Adipocyte (in vitro differentiated cells): ENCODE results near the gene AP1S1.

ENCODE experiments used
- DNase-seq: peaks from one replicate; pipeline ENCODE4 v3.0.0-alpha.2; 2015; ENCODE audit warnings: low read depth
- H3K27me3 ChIP-seq: replicated peaks from 2 replicates; pipeline ENCODE4 v1.7.0; 2013; ENCODE audit warnings: mild to moderate bottlenecking, low read length, moderate library complexity; ENCODE audit not compliant: control insufficient read depth, insufficient read depth
- H3K36me3 ChIP-seq: 2 replicates; pipeline ENCODE4 v1.7.0; 2013; ENCODE audit warnings: low read length, mild to moderate bottlenecking, moderate library complexity; ENCODE audit not compliant: control insufficient read depth, insufficient read depth, severe bottlenecking
- H3K4me1 ChIP-seq: 2 replicates; pipeline ENCODE4 v1.7.0; 2013; ENCODE audit warnings: mild to moderate bottlenecking, low read length, moderate library complexity; ENCODE audit not compliant: control insufficient read depth, insufficient read depth
- H3K4me3 ChIP-seq: 2 replicates; pipeline ENCODE4 v1.7.0; 2013; ENCODE audit warnings: mild to moderate bottlenecking, low read length, moderate library complexity
- H3K9ac ChIP-seq: 2 replicates; pipeline ENCODE4 v1.7.0; 2013; ENCODE audit warnings: mild to moderate bottlenecking, low read length, moderate library complexity
- H3K9me3 ChIP-seq: 2 replicates; pipeline ENCODE4 v1.7.0; 2013; ENCODE audit warnings: mild to moderate bottlenecking, low read length, moderate library complexity; ENCODE audit not compliant: control insufficient read depth

The AP1S1 gene

DNA sequence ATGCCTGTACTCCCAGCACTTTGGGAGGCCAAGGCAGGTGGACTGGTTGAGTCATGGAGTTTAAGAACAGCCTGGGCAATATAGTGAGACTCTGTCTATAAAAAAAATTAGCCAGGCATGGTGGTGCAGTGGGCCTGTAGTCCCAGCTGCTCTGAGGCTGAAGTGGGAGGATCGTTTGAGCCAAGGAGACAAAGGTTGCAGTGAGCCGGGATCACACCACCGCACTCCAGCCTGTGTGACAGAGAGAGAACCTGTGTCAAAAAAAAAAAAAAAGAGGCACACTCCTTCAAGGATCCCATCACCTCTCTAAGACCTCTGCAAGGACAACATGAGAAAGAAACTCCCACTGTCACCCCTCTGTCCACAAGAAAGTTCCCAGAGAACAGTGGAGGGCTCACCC lies 21.4 kb downstream of the AP1S1 start:
- peaks cover 7% of the 10 kb centered on the region for H3K4me1 ChIP-seq
- no peaks in the 10 kb centered on the region for H3K9me3 ChIP-seq
- H3K4me3 ChIP-seq: no peak overlapping the region
- no peak overlapping the region for H3K9ac ChIP-seq
- no peak for DNase-seq
- no peaks in the 10 kb centered on the region for H3K36me3 ChIP-seq
- peaks cover 77% of the 10 kb centered on the region for H3K27me3 ChIP-seq

DNA sequence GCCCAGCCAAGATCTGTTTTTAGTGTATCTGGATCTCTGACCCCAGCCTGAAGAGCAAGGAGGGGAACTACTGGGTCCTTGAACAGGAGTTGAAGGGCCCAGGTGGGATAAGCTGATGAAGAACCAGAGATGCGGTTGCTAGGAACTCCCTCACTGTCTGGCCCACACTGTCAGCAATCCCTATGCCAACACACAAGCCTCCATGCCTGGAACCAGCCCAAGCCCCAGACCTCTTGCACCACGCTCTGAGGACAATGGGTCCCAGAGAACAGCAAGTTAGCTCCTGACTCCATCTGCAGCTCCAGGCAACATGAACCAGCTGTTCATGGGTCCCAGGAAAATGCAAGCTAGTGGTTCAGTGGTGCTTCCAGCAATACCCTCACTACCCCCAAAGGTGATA lies 23.4 kb downstream of the AP1S1 start:
- H3K9ac ChIP-seq: no peak overlapping the region
- no peaks in the 10 kb centered on the region for H3K36me3 ChIP-seq
- H3K27me3 ChIP-seq: peaks cover 62% of the 10 kb centered on the region
- H3K4me3 ChIP-seq: no peak overlapping the region
- no peak for DNase-seq
- H3K4me1 ChIP-seq: peaks cover 7% of the 10 kb centered on the region
- no peaks in the 10 kb centered on the region for H3K9me3 ChIP-seq

DNA sequence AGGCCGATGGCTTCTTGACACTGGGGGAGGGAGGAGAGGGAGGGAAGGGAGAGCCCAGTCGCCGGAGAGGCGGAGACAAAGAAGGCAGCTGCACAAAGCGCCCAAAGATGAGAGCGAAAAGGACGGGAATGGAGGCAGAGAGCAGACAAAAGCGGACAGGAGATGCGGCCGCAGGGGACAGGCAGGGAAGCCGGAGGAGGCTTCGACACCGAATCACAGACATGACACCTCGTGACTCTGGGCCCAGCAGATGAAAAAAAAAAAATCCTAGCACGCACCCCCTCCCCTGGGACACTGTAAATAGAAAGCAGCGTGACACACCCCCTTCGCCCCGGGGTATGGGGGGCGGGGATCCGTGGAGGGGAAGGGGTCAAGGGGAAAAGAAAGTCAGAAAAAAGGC lies 24.8 kb downstream of the AP1S1 start:
- no peak overlapping the region for H3K9ac ChIP-seq
- no peak for DNase-seq
- H3K36me3 ChIP-seq: no peaks in the 10 kb centered on the region
- H3K4me3 ChIP-seq: no peak overlapping the region
- no peaks in the 10 kb centered on the region for H3K4me1 ChIP-seq
- H3K9me3 ChIP-seq: no peaks in the 10 kb centered on the region
- H3K27me3 ChIP-seq: peaks cover 51% of the 10 kb centered on the region

DNA sequence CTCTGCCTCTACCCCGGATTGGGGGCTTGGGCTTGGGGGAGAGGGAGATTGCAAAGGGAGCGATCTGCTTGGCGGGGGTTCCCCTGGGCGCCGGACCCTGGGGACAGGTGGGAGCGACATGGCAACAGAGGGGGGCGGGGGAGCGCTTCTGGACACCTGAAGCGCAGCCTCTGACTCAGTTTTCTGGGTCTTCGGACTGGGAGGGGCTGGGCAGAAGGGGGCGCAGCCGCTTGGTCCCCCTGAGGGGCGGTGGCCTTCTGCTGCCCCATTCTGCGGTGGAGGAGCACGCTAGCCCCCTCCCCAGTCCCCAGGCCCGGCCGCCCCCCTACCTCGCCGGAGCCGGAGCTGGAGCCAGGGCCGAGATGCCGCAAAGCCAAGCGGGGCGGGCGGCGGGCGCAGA lies 25.4 kb downstream of the AP1S1 start:
- Histone ChIP-seq H3K9ac (no peak overlapping the region), H3K9me3 (no peaks in the 10 kb centered on the region), H3K36me3 (no peaks in the 10 kb centered on the region), H3K4me1 (no peaks in the 10 kb centered on the region), H3K27me3 (peaks cover 46% of the 10 kb centered on the region), H3K4me3 (no peak overlapping the region)
- DNase-seq: no peak

DNA sequence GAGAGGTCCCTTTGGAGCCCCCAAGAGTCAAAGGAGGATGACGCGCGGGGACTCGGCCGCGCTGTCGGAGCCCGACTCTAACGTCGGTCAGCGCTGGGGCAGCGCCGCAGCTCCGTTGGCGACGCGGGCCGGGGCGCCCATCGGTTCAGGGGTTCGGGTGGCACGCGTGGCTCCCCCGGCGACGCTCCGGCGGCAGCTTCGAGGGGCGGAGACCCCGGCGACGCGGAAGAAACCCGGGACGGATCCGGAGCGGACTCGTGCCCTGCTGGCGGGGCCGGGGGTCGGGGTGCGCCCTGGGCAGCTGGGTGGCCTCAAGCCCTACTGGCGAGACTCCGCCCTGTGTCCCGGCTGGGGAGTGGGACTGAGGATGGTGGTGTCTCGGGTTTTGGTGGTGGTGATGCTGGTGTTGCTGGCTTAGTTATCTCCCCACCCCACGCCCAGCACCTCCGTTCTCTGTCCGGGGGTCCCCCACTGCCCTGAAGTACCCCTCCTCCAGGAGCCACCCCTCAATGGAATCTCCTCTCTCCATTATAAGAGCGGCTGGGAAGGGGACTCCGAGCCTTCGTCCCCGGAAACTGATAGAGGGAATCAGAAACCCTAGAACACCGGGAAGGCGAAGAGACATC lies 26.0 kb downstream of the AP1S1 start, which contains the start of gene NAT16:
Gene NAT16 (minus strand): TSS at position 164 of the 626 bp plus-strand sequence. CDS start 5,486 bp downstream, outside the sequence.
- DNase-seq: no peak
- no peaks in the 10 kb centered on the region for H3K4me1 ChIP-seq
- H3K36me3 ChIP-seq: no peaks in the 10 kb centered on the region
- H3K27me3 ChIP-seq: peaks cover 42% of the 10 kb centered on the region
- H3K9me3 ChIP-seq: no peaks in the 10 kb centered on the region
- H3K4me3 ChIP-seq: no peak within 1 kb of the TSS
- H3K9ac ChIP-seq: no peak within 1 kb of the TSS

DNA sequence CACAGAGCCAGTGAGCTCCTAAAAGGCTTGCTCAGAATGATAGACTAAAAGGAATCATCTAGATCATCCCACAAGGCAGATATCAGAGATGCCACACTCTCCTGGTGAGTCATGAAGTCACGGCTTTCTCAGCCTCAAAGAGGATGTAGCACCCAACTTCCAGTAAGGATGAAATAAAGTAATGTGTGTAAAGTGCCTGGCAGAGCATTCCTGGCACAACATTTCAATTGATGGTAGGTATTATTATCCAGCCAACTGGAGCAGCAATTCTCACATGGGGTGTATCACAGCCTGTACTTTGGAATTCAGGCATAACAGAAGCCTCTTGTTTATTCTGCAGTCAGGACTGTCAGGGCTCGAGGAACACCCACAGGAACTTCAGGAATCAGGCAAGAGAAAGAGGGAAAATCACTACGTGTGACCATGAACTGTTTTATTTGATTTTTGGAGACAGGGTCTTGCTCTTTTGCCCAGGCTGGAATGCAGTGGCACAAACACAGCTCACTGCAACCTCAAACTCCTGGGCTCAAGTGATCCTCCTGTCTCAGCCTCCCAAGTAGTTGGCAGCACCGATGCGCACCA lies 31.1 kb downstream of the AP1S1 start:
- Histone ChIP-seq H3K9me3 (no peaks in the 10 kb centered on the region), H3K36me3 (no peaks in the 10 kb centered on the region), H3K9ac (no peak overlapping the region), H3K4me1 (no peaks in the 10 kb centered on the region), H3K4me3 (no peak overlapping the region), H3K27me3 (peaks cover 13% of the 10 kb centered on the region)
- peak; percentile 34 for DNase-seq

DNA sequence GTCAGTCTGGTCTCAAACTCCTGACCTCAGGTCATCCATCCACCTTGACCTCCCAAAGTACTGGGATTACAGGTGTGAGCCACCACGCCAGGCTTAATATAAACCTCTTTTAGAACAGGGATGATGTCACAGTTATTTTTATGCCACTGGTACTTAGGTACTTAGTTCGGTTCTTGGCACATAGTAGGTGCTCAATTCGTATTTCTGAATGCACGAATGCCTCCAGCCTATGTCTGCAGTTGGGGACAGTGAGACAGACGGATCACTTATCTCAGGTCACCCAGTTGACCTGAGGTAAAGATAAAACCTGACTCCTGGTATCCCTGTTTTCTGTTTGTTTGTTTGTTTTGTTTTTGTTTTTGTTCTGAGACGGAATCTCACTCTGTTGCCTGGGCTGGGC lies 31.9 kb downstream of the AP1S1 start:
- Histone ChIP-seq H3K9me3 (no peaks in the 10 kb centered on the region), H3K4me3 (no peak overlapping the region), H3K36me3 (no peaks in the 10 kb centered on the region), H3K4me1 (no peaks in the 10 kb centered on the region), H3K9ac (no peak overlapping the region), H3K27me3 (peaks cover 11% of the 10 kb centered on the region)
- no peak for DNase-seq

DNA sequence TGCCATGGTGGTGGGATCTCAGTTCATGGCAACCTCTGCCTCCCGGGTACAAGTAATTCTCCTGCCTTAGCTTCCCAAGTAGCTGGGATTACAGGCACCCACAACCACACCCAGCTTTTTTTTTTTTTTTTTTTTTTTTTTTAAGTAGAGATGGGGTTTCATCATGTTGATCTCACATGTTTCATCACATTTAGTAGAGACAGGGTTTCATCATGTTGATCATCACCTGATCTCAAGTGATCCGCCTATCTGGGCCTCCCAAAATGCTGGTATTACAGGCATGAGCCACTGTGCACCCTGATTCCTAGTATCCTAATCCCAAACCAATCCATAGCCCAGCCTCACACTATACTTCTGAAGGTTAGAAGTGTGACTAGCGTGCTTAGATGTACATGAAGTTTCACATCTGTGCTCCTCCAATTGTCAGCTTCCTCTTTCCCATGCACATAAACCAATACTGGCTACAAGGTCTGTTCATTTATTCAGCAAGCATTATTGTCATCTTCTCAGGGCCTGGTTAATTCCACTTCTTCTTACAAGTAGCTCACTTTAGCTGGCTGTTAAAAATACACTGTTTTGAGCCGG lies 32.7 kb downstream of the AP1S1 start:
- Histone ChIP-seq H3K4me1 (no peaks in the 10 kb centered on the region), H3K9ac (no peak overlapping the region), H3K4me3 (no peak overlapping the region), H3K27me3 (peaks cover 13% of the 10 kb centered on the region), H3K9me3 (no peaks in the 10 kb centered on the region), H3K36me3 (no peaks in the 10 kb centered on the region)
- no peak for DNase-seq

DNA sequence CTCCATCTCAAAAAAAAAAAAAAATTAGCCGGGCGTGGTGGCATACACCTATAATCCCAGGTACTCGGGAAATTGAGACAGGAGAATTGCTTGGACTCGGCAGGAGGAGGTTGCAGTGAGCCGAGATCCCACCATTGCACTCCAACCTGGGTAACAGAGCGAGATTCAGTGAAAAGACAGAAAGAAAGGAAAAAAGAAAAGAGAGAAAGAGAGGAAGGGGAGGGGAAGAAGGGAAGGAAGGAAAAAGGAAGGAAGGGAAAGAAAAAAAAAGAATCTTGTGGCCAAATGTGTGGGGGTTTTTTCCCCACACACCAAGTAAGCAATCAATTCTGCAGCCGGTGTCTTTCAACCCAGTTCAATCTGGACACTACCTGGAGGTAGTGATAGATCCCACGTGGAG lies 34.8 kb downstream of the AP1S1 start:
- H3K36me3 ChIP-seq: no peaks in the 10 kb centered on the region
- no peaks in the 10 kb centered on the region for H3K9me3 ChIP-seq
- no peak for DNase-seq
- no peaks in the 10 kb centered on the region for H3K4me1 ChIP-seq
- no peak overlapping the region for H3K4me3 ChIP-seq
- H3K9ac ChIP-seq: no peak overlapping the region
- peaks cover 13% of the 10 kb centered on the region for H3K27me3 ChIP-seq

DNA sequence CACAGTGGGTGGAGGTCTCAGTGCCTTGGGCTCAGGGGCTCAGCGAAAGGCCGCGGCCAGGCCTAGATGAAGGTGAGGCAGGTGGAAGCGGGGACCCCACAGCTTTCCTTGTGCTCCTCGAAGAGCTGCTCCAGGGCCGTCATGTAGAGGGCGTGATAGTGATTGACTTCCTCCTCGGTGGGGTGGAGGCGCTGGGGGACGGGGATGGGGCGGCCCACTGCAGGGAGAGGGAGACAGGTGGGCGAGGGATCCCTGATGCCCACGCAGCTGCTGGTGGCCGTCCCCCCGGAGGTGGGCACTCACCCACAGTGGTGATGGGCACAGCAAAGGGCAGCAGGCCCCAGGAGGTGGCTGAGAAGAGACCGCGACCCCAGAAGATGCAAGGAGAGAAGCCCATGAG lies 41.6 kb downstream of the AP1S1 start:
- H3K4me1 ChIP-seq: no peaks in the 10 kb centered on the region
- H3K36me3 ChIP-seq: no peaks in the 10 kb centered on the region
- H3K27me3 ChIP-seq: peaks cover 25% of the 10 kb centered on the region
- no peak overlapping the region for H3K9ac ChIP-seq
- DNase-seq: no peak
- H3K4me3 ChIP-seq: no peak overlapping the region
- no peaks in the 10 kb centered on the region for H3K9me3 ChIP-seq

DNA sequence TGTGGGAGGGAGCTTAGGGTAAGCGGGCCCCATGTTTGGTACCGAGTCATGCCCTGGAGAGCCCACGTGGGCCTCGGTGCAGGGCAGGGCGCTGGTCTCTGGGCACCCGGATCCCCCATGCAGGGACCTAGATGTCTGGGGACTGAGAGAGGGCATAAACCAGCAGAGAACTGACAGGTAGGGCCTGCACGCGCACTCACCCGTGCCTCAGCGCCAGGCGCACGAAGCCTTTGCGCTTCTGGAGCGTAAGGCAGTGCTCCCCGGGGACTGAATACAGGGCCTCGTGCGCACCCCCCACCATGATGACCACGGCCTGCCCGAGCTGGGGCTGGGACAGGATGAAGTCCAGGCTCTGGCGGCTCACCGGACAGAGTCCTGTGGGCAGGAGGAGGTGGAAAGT lies 43.7 kb downstream of the AP1S1 start:
- Histone ChIP-seq H3K27me3 (peaks cover 30% of the 10 kb centered on the region), H3K9me3 (no peaks in the 10 kb centered on the region), H3K36me3 (no peaks in the 10 kb centered on the region), H3K4me3 (no peak overlapping the region), H3K9ac (no peak overlapping the region), H3K4me1 (peaks cover 3% of the 10 kb centered on the region)
- DNase-seq: no peak
